ENCODE measurements around the gene DIP2C. TPM values are rescaled to one million over a fixed set of nuclear protein-coding genes. Genes with fewer than 3 reads are reported as not detected.

The DIP2C gene
- total and polyA plus RNA-seq, 4 donors = 6.4 to 40.2 (median 23.8) TPM

GRCh38 chr10:344582-345200 lies 344.8 kb downstream of the DIP2C start:
- intact Hi-C loops (cut with DNase I) = no loop called here
- H3K36me3 ChIP-seq (ENCODE audit: control insufficient read depth in 1 of 2, insufficient read depth in 2 of 2, low read length in 1 of 2) = peaks cover 0 to 12% of the 10 kb centered on the region in 2 donors

GRCh38 chr10:343231-344220 lies 345.9 kb downstream of the DIP2C start:
- ATAC-seq (ENCODE audit: low FRiP score) (no peak), DNase-seq (no peak)
- Histone ChIP-seq H3K9me3 (ENCODE audit: control insufficient read depth, low read length) (no peaks in the 10 kb centered on the region), H3K4me1 (ENCODE audit: control insufficient read depth in 1 of 2, insufficient read depth in 2 of 2, low read length in 2 of 2) (no peaks in the 10 kb centered on the region), H3K27ac (ENCODE audit: low read depth in 1 of 2, low read length in 2 of 2) (no peak overlapping the region), H3K36me3 (ENCODE audit: control insufficient read depth in 1 of 2, insufficient read depth in 2 of 2, low read length in 1 of 2) (peaks cover 0 to 6% of the 10 kb centered on the region in 2 donors), H3K27me3 (ENCODE audit: control insufficient read depth in 1 of 2, insufficient read depth in 2 of 2, low read length in 1 of 2) (no peaks in the 10 kb centered on the region), H3K4me3 (ENCODE audit: low read length in 2 of 2) (no peak overlapping the region)
- 84% methylated on average over 16 of the region's 16 CpGs for WGBS, 2 donors
- intact Hi-C loops (cut with DNase I) = no loop called here

More at GRCh38 chr10:344582-345200, 344.8 kb downstream of the DIP2C start:
- DNase-seq (no peak), ATAC-seq (ENCODE audit: low FRiP score) (no peak)
- H3K27me3 ChIP-seq (ENCODE audit: control insufficient read depth in 1 of 2, insufficient read depth in 2 of 2, low read length in 1 of 2) = no peaks in the 10 kb centered on the region
- no peak overlapping the region for H3K4me3 ChIP-seq (ENCODE audit: low read length in 2 of 2)
- no peaks in the 10 kb centered on the region for H3K9me3 ChIP-seq (ENCODE audit: control insufficient read depth, low read length)
- 93 to 94% methylated on average over 27 of the region's 27 CpGs for WGBS, 2 donors
- no peaks in the 10 kb centered on the region for H3K4me1 ChIP-seq (ENCODE audit: control insufficient read depth in 1 of 2, insufficient read depth in 2 of 2, low read length in 2 of 2)
- no peak overlapping the region for H3K27ac ChIP-seq (ENCODE audit: low read depth in 1 of 2, low read length in 2 of 2)

- DNase-seq = no peak
- intact Hi-C loops (cut with DNase I) = no loop called here
- WGBS, 2 donors = 93 to 95% methylated on average over 23 of the region's 23 CpGs
- no peaks in the 10 kb centered on the region for H3K4me1 ChIP-seq (ENCODE audit: control insufficient read depth in 1 of 2, insufficient read depth in 2 of 2, low read length in 2 of 2)
- H3K36me3 ChIP-seq (ENCODE audit: control insufficient read depth in 1 of 2, insufficient read depth in 2 of 2, low read length in 1 of 2) = peaks cover 0 to 4% of the 10 kb centered on the region in 2 donors
- no peaks in the 10 kb centered on the region for H3K9me3 ChIP-seq (ENCODE audit: control insufficient read depth, low read length)
- H3K27ac ChIP-seq (ENCODE audit: low read depth in 1 of 2, low read length in 2 of 2) = no peak overlapping the region
- no peaks in the 10 kb centered on the region for H3K27me3 ChIP-seq (ENCODE audit: control insufficient read depth in 1 of 2, insufficient read depth in 2 of 2, low read length in 1 of 2)
- no peak for ATAC-seq (ENCODE audit: low FRiP score)
- H3K4me3 ChIP-seq (ENCODE audit: low read length in 2 of 2) = no peak overlapping the region
Measured at GRCh38 chr10:341081-341740, 348.3 kb downstream of the DIP2C start.

- WGBS, 2 donors = 91 to 92% methylated on average over 11 of the region's 11 CpGs
- ATAC-seq (ENCODE audit: low FRiP score) = no peak
- Histone ChIP-seq H3K4me1 (ENCODE audit: control insufficient read depth in 1 of 2, insufficient read depth in 2 of 2, low read length in 2 of 2) (no peaks in the 10 kb centered on the region), H3K4me3 (ENCODE audit: low read length in 2 of 2) (no peak overlapping the region), H3K9me3 (ENCODE audit: control insufficient read depth, low read length) (no peaks in the 10 kb centered on the region), H3K36me3 (ENCODE audit: control insufficient read depth in 1 of 2, insufficient read depth in 2 of 2, low read length in 1 of 2) (peaks cover 0 to 4% of the 10 kb centered on the region in 2 donors), H3K27ac (ENCODE audit: low read depth in 1 of 2, low read length in 2 of 2) (no peak overlapping the region), H3K27me3 (ENCODE audit: control insufficient read depth in 1 of 2, insufficient read depth in 2 of 2, low read length in 1 of 2) (no peaks in the 10 kb centered on the region)
- DNase-seq = no peak
- intact Hi-C loops (cut with DNase I) = no loop called here
Measured at GRCh38 chr10:340646-341045, 348.8 kb downstream of the DIP2C start.

DNA sequence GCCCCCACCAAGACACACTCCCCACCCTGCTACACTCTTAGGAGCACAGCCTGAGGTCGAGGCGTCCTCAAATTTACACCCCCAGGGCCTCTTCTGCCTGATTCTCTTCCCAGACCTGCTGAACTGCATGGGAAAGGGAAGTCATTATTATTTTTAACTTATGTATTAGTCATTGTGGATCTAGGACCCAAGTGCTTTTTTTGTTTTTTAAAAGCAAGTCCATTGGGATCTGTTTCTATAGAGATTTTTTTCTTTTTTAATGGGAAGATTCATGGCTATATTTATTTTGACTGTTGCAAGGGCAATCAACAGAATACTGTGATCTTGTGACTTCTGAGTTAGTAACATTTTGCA lies 350.5 kb downstream of the DIP2C start:
- H3K27me3 ChIP-seq (ENCODE audit: control insufficient read depth in 1 of 2, insufficient read depth in 2 of 2, low read length in 1 of 2) = no peaks in the 10 kb centered on the region
- H3K36me3 ChIP-seq (ENCODE audit: control insufficient read depth in 1 of 2, insufficient read depth in 2 of 2, low read length in 1 of 2) = peaks cover 0 to 4% of the 10 kb centered on the region in 2 donors
- intact Hi-C loops (cut with DNase I) = no loop called here
- no peaks in the 10 kb centered on the region for H3K9me3 ChIP-seq (ENCODE audit: control insufficient read depth, low read length)
- ATAC-seq (ENCODE audit: low FRiP score) (peak; percentile 47), DNase-seq (no peak)
- H3K4me3 ChIP-seq (ENCODE audit: low read length in 2 of 2) = no peak overlapping the region
- no peaks in the 10 kb centered on the region for H3K4me1 ChIP-seq (ENCODE audit: control insufficient read depth in 1 of 2, insufficient read depth in 2 of 2, low read length in 2 of 2)
- WGBS, 2 donors = 3 to 8% methylated on average over 2 of the region's 2 CpGs
- peak overlapping the region in 1 of 2 donors; percentile 9 for H3K27ac ChIP-seq (ENCODE audit: low read depth in 1 of 2, low read length in 2 of 2)

GRCh38 chr10:338171-339037 lies 351.1 kb downstream of the DIP2C start:
- 17 to 20% methylated on average over 33 of the region's 33 CpGs for WGBS, 2 donors
- Histone ChIP-seq H3K27me3 (ENCODE audit: control insufficient read depth in 1 of 2, insufficient read depth in 2 of 2, low read length in 1 of 2) (no peaks in the 10 kb centered on the region), H3K9me3 (ENCODE audit: control insufficient read depth, low read length) (no peaks in the 10 kb centered on the region), H3K27ac (ENCODE audit: low read depth in 1 of 2, low read length in 2 of 2) (peak overlapping the region in 1 of 2 donors; percentile 9), H3K4me3 (ENCODE audit: low read length in 2 of 2) (no peak overlapping the region), H3K36me3 (ENCODE audit: control insufficient read depth in 1 of 2, insufficient read depth in 2 of 2, low read length in 1 of 2) (peaks cover 0 to 4% of the 10 kb centered on the region in 2 donors), H3K4me1 (ENCODE audit: control insufficient read depth in 1 of 2, insufficient read depth in 2 of 2, low read length in 2 of 2) (no peaks in the 10 kb centered on the region)
- DNase-seq (peak; percentile 69 to 84), ATAC-seq (ENCODE audit: low FRiP score) (peak; percentile 71)
- intact Hi-C loops (cut with DNase I) = no loop called here

DNA sequence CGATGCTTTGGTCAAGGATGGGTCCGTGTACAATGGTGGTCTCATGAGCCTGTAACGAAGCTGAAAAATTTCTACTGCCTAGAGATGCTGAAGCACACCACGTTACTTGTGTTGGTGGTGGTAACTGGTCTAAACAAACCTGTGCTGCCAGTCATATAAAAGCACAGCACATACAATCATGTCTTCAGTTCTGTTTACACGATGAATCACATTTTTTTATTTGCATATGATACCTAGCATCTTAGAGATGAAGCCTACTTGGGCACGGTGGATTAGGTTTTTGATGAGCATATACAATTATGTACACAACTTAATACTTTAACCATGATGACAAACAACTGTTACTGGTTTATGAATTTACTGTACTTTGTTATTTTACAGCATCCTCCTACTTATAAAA lies 353.2 kb downstream of the DIP2C start:
- 93 to 94% methylated on average over 6 of the region's 6 CpGs for WGBS, 2 donors
- no peak for ATAC-seq (ENCODE audit: low FRiP score)
- Histone ChIP-seq H3K27me3 (ENCODE audit: control insufficient read depth in 1 of 2, insufficient read depth in 2 of 2, low read length in 1 of 2) (no peaks in the 10 kb centered on the region), H3K9me3 (ENCODE audit: control insufficient read depth, low read length) (no peaks in the 10 kb centered on the region), H3K4me3 (ENCODE audit: low read length in 2 of 2) (no peak overlapping the region), H3K4me1 (ENCODE audit: control insufficient read depth in 1 of 2, insufficient read depth in 2 of 2, low read length in 2 of 2) (no peaks in the 10 kb centered on the region), H3K36me3 (ENCODE audit: control insufficient read depth in 1 of 2, insufficient read depth in 2 of 2, low read length in 1 of 2) (peaks cover 0 to 2% of the 10 kb centered on the region in 2 donors), H3K27ac (ENCODE audit: low read depth in 1 of 2, low read length in 2 of 2) (no peak overlapping the region)
- intact Hi-C loops (cut with DNase I) = no loop called here
- no peak for DNase-seq
